ENCODE results near the gene TOR1AIP2. TPM values are rescaled to one million over a fixed set of nuclear protein-coding genes. Genes with fewer than 3 reads are reported as not detected.

Gene TOR1AIP2
- total RNA-seq, 2 donors from 2014 or later: 36.4 to 79.1 TPM

DNA sequence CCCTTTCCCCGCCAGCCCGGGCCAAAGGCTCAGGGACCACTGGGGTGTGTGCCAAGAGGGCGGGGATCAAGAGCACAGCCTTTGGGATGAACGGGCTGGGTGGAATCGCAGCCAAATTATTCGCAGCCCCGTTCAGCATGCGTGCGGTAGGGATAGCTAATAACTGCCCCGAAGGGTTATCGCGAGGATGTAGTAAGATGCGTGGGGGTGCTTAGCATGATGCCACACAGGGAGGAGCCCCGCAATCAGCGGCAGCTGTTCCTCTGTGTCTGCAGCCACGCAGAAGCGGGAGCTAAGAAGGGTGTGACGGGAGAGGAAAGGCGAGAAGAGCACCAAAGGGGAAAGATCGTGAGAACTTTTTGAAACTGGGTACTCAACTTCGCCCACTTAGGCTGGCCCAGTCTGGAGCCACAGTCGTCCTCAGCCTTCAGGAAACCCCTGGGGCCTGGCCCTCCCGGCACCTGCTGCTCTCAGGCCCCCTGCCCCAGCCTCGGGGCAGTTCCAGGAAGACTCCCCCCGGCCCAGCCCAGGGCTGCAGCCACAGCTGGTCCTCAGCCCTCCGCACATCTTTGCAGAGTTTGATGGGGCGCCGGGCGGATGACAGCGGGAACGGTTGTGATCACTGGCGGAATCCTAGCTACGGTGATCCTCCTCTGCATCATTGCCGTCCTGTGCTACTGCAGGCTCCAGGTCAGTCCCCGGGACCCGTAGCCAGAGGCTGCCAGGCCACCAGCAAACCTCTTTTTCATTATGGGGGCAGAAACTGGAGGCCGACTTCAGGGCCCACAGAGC lies 64.9 kb downstream of the TOR1AIP2 start:
- H3K9me3 ChIP-seq: no peaks in the 10 kb centered on the region
- no peak overlapping the region for H3K27ac ChIP-seq
- H3K4me3 ChIP-seq: no peak overlapping the region
- WGBS: 91% methylated on average over 35 of the region's 37 CpGs
- no peak for TF ChIP-seq POLR2A (IDR thresholded peaks at IDR 0.05)
- no peak for DNase-seq (ENCODE audit: low spot score)
- H3K4me1 ChIP-seq (replicated peaks): peaks cover 9% of the 10 kb centered on the region
- intact Hi-C loops (cut with DNase I): no loop called here
- no peaks in the 10 kb centered on the region for H3K36me3 ChIP-seq
- H3K27me3 ChIP-seq (replicated peaks; ENCODE audit: insufficient read depth): no peaks in the 10 kb centered on the region

DNA sequence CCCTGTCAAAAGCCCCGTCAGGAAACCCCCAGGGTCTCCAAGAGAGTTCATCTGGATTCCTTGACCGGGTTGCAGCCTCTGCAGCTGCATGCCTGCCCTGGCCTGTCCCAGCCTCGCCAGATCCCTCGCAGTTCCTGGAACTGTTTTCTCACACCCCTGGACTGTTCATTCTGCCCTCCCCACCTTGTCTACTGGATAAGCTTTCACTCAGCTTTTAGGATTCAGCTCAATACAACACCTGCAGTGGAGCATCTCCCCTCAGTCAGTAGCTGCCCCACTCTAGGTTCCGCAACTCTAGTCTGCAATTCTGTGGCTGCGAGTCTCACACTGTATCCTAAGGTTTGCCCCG lies 67.3 kb downstream of the TOR1AIP2 start:
- 56% methylated on average over 7 of the region's 7 CpGs for WGBS
- Histone ChIP-seq H3K27me3 (replicated peaks; ENCODE audit: insufficient read depth) (no peaks in the 10 kb centered on the region), H3K4me1 (replicated peaks) (peaks cover 6% of the 10 kb centered on the region), H3K27ac (no peak overlapping the region), H3K9me3 (no peaks in the 10 kb centered on the region), H3K4me3 (no peak overlapping the region), H3K36me3 (no peaks in the 10 kb centered on the region)
- TF ChIP-seq POLR2AphosphoS5 (IDR thresholded peaks at IDR 0.05): no peak
- TF ChIP-seq, protein P1, sequence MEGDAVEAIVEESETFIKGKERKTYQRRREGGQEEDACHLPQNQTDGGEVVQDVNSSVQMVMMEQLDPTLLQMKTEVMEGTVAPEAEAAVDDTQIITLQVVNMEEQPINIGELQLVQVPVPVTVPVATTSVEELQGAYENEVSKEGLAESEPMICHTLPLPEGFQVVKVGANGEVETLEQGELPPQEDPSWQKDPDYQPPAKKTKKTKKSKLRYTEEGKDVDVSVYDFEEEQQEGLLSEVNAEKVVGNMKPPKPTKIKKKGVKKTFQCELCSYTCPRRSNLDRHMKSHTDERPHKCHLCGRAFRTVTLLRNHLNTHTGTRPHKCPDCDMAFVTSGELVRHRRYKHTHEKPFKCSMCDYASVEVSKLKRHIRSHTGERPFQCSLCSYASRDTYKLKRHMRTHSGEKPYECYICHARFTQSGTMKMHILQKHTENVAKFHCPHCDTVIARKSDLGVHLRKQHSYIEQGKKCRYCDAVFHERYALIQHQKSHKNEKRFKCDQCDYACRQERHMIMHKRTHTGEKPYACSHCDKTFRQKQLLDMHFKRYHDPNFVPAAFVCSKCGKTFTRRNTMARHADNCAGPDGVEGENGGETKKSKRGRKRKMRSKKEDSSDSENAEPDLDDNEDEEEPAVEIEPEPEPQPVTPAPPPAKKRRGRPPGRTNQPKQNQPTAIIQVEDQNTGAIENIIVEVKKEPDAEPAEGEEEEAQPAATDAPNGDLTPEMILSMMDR (IDR thresholded peaks at IDR 0.05): no peak
- TF ChIP-seq POLR2A (IDR thresholded peaks at IDR 0.05): no peak
- intact Hi-C loops (cut with DNase I): no loop called here
- DNase-seq (ENCODE audit: low spot score): no peak

DNA sequence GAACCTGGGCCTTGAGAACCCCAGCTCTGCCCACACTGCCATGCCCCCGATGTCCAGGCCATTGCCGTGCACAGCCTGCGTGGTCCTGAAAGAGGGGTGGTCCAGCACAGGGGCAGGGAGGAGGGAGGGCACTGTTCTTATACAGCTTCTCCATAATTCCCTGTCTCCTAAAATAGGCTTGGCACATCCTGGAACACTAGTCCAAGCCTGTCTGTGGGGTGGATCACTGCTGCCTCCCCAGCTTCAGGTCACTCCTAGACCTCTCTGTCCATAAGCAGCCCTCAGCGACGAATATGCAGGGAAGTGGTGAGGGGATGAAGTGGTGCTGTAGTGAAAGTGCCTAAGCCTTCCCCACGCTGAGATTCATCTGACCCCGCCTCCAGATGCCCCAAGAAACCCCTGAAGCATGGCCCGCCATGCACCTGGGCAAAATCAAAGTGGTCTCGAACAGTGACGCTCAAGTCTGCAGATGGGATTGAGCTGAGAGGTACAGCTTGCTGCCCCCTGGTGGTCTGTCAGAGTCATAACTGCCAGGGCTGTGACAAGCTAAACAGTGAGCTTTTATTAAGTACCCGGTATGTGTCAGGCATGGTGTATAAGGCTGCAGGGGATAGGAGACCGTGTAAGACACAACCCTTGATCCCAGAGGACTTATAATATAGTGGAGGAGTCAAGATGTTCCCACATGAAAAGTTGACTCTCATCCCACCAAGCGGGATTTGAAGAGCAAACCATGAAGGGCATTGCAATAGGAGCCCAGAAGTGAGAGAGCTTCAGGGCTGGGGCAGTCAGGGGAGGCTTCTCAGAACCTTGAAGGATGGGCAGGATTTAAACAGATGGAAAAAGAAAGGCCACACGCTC lies 67.9 kb downstream of the TOR1AIP2 start:
- intact Hi-C loops (cut with DNase I): loop anchor here (2.0 kb wide), 1 partner anchor 103 kb away; no protein-coding TSS in a partner anchor
- Histone ChIP-seq H3K4me1 (replicated peaks) (peaks cover 4% of the 10 kb centered on the region), H3K4me3 (no peak overlapping the region), H3K27me3 (replicated peaks; ENCODE audit: insufficient read depth) (no peaks in the 10 kb centered on the region), H3K36me3 (no peaks in the 10 kb centered on the region), H3K9me3 (no peaks in the 10 kb centered on the region), H3K27ac (no peak overlapping the region)
- DNase-seq (ENCODE audit: low spot score): peak; percentile 48
- 39% methylated on average over 14 of the region's 14 CpGs for WGBS
- no peak for TF ChIP-seq POLR2A (IDR thresholded peaks at IDR 0.05)
- TF ChIP-seq, protein P1 (IDR thresholded peaks at IDR 0.05): peak; percentile 79 to 89 (median 82)

DNA sequence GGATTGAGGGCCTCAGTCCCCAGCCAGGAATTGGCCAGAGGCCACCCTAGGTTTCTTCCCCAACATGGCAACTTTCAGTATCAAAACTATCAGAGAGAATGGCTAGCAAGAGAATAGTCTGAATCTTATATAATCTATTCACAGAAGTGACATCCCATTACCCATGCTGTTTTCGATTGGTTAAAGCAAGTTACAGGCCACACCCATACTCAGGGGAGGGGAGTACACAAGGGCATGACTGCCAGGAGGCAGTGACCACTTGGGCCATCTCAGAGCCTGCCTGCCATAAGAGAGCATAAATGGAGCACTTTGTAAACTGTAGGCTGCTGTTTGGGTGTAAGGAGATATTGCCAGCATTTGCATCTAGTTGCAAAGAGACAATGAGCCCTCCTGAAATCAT lies 69.1 kb downstream of the TOR1AIP2 start:
- DNase-seq (ENCODE audit: low spot score): no peak
- intact Hi-C loops (cut with DNase I): loop anchor here (2.0 kb wide), 1 partner anchor 102 kb away; no protein-coding TSS in a partner anchor
- H3K4me1 ChIP-seq (replicated peaks): no peaks in the 10 kb centered on the region
- no peak overlapping the region for H3K27ac ChIP-seq
- H3K9me3 ChIP-seq: no peaks in the 10 kb centered on the region
- no peak for TF ChIP-seq POLR2AphosphoS5 (IDR thresholded peaks at IDR 0.05)
- TF ChIP-seq, protein P1 (IDR thresholded peaks at IDR 0.05): no peak
- no peak for TF ChIP-seq POLR2A (IDR thresholded peaks at IDR 0.05)
- H3K4me3 ChIP-seq: no peak overlapping the region
- no peaks in the 10 kb centered on the region for H3K27me3 ChIP-seq (replicated peaks; ENCODE audit: insufficient read depth)
- WGBS: 100% methylated on average over 1 of the region's 1 CpG
- no peaks in the 10 kb centered on the region for H3K36me3 ChIP-seq

DNA sequence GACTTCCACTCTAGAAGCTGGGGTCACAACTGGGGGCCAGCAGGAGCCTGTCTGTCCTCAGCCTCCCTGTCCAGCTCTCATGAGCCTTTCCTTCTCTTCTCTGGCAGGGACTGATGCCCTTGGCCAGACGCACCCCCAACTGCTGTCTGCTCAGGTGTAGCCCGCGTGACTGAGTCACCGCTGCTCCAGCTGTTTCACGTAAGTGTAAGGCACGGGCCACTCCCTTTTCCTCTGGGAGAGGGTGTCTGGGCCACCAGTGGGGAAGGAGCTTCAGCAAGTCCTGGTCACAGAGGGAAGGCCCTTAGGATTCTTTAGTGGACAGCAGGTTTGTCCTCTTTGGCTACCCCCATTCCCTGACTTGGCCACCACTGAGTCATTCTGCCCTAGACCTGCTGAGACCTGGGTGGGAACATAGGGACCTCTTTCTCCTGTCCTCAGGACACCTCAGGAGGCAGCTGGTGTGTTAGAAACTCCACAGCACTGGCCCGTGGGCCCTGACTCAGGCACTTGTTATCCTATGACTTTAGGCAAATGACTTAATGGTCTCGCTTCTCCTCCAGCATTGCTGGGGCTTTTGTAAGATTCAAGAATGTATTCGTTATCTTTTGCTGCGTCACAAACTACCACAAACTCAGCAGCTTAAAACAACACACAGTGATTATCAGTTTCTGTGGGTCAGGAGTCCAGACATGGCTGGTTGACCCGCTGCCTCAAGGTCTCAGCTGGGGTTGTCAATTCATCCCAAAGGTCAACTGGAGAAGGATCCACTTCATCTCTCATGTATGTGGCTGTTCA lies 69.7 kb downstream of the TOR1AIP2 start:
- Histone ChIP-seq H3K27me3 (replicated peaks; ENCODE audit: insufficient read depth) (no peaks in the 10 kb centered on the region), H3K36me3 (no peaks in the 10 kb centered on the region), H3K4me3 (no peak overlapping the region), H3K27ac (no peak overlapping the region), H3K4me1 (replicated peaks) (no peaks in the 10 kb centered on the region), H3K9me3 (no peaks in the 10 kb centered on the region)
- intact Hi-C loops (cut with DNase I): loop anchor here (2.0 kb wide), 1 partner anchor 101 kb away; no protein-coding TSS in a partner anchor
- 87% methylated on average over 11 of the region's 11 CpGs for WGBS
- TF ChIP-seq POLR2AphosphoS5 (IDR thresholded peaks at IDR 0.05): no peak
- TF ChIP-seq, protein P1 (IDR thresholded peaks at IDR 0.05): no peak
- TF ChIP-seq POLR2A (IDR thresholded peaks at IDR 0.05): no peak
- no peak for DNase-seq (ENCODE audit: low spot score)

Data from prostate gland (tissue), 2 donors.